Suprapubic skin (tissue), 4 donors: ENCODE measurements around the gene DYNLRB2. TPM values are rescaled to one million over a fixed set of nuclear protein-coding genes. Genes with fewer than 3 reads are reported as not detected.

ENCODE experiments used
- DNase-seq, 2 donors: peaks; one replicate each; pipeline ENCODE4 v3.0.0-alpha.2; 2019; ENCODE audit warnings: low spot score in 2 of 2
- H3K27ac ChIP-seq: fragments of 200-600 bp; sonication (generic); one replicate; pipeline ENCODE4 v1.5.1; 2019
- H3K27me3 ChIP-seq: fragments of 200-600 bp; sonication (generic); one replicate; pipeline ENCODE4 v1.5.1; 2019
- H3K36me3 ChIP-seq: fragments of 200-600 bp; sonication (generic); one replicate; pipeline ENCODE4 v1.5.1; 2019
- H3K4me1 ChIP-seq: fragments of 200-600 bp; sonication (generic); one replicate; pipeline ENCODE4 v1.5.1; 2019
- H3K4me3 ChIP-seq: fragments of 200-600 bp; sonication (generic); one replicate; pipeline ENCODE4 v1.5.1; 2019; ENCODE audit warnings: mild to moderate bottlenecking
- H3K9me3 ChIP-seq: fragments of 200-600 bp; sonication (generic); one replicate; pipeline ENCODE4 v1.5.1; 2019
- EP300 ChIP-seq: sonication (generic); formaldehyde crosslinking; IDR thresholded peaks from one replicate; pipeline ENCODE4 v1.6.1; 2017; ENCODE audit warnings: antibody characterized with exemption
- POLR2A ChIP-seq, 2 donors: fragments of 450-650 bp; IDR thresholded peaks; one replicate each; pipeline ENCODE4 v1.6.1; 2017; ENCODE audit warnings: antibody characterized with exemption in 2 of 2, mild to moderate bottlenecking in 2 of 2, moderate library complexity in 2 of 2
- POLR2AphosphoS5 ChIP-seq, 3 donors: sonication (generic); formaldehyde crosslinking; IDR thresholded peaks; one replicate each; pipeline ENCODE4 v1.6.1; 2017; ENCODE audit warnings: antibody characterized with exemption in 3 of 3
- WGBS: methylation state at CpG from one replicate; pipeline ENCODE4 v1.1.5; 2018; 5-methylcytosine and 5-hydroxymethylcytosine counted together
- total RNA-seq, 4 donors: library from RNA; depleted of rRNA; stranded (reverse); fragments of >200 nt; gene quantifications; one replicate each; pipeline ENCODE4 v1.1.0, GENCODE V29; 2016
- TF ChIP-seq, protein P1 (sequence below), 2 donors: fragments of 200-600 bp in 1 of 2; fragments of 450-650 bp in 1 of 2; sonication (generic) in 1 of 2; IDR thresholded peaks; one replicate each; pipeline ENCODE4 v1.5.1; 2016 to 2019; ENCODE audit warnings: antibody characterized with exemption in 2 of 2, mild to moderate bottlenecking in 1 of 2, moderate library complexity in 1 of 2

The DYNLRB2 gene
- total RNA-seq, 4 donors from 2014 or later = 2.4 to 5.4 (median 3.8) TPM

DNA sequence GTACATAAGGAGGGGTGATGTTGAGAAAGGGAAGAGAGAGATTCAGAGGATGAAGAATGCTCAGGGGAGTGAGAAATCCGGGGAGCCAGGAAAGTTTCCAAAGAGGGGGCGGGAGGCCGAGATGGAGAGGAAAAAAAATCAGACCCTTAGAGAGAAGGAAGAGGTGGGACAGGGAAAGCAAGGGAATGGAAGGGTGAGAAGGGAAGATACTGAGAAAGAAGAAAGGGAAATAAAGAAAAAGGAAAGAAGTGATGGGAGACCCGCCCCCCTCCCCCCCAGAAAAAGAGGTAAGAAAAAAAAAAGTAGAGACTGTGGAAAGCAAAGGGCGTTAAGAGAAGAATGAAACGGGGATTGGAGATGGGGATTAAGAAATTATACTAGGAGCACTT lies 507 bp downstream of the DYNLRB2 start:
- H3K4me1 ChIP-seq = peaks cover 10% of the 10 kb centered on the region
- peak overlapping the region; percentile 73 for H3K4me3 ChIP-seq
- no peaks in the 10 kb centered on the region for H3K9me3 ChIP-seq
- H3K27me3 ChIP-seq = peaks cover 9% of the 10 kb centered on the region
- no peaks in the 10 kb centered on the region for H3K36me3 ChIP-seq
- peak overlapping the region; percentile 55 for H3K27ac ChIP-seq
- TF ChIP-seq POLR2A (IDR thresholded peaks at IDR 0.05) (no peak), EP300 (no peak), POLR2AphosphoS5 (IDR thresholded peaks at IDR 0.05) (no peak)
- TF ChIP-seq, protein P1, sequence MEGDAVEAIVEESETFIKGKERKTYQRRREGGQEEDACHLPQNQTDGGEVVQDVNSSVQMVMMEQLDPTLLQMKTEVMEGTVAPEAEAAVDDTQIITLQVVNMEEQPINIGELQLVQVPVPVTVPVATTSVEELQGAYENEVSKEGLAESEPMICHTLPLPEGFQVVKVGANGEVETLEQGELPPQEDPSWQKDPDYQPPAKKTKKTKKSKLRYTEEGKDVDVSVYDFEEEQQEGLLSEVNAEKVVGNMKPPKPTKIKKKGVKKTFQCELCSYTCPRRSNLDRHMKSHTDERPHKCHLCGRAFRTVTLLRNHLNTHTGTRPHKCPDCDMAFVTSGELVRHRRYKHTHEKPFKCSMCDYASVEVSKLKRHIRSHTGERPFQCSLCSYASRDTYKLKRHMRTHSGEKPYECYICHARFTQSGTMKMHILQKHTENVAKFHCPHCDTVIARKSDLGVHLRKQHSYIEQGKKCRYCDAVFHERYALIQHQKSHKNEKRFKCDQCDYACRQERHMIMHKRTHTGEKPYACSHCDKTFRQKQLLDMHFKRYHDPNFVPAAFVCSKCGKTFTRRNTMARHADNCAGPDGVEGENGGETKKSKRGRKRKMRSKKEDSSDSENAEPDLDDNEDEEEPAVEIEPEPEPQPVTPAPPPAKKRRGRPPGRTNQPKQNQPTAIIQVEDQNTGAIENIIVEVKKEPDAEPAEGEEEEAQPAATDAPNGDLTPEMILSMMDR (IDR thresholded peaks at IDR 0.05) = no peak
- 26% methylated on average over 6 of the region's 6 CpGs for WGBS
- no peak for DNase-seq

DNA sequence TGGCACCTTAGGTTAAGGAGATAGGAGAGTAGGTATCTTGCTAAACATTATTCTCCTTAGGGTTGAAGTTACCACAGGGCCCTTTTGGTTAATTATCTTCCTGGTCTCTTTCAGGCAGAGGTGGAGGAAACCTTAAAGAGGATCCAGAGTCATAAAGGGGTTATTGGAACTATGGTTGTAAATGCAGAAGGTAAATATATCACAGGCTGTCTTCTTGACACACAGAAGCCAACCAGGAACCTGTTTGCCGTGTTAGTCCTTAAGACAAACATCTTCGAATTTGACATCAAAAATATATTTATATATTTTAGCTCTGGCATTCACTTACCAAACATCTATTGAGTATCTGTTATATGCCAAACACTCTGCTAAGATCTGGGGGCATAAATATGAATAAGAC lies 2.4 kb downstream of the DYNLRB2 start:
- no peak overlapping the region for H3K4me3 ChIP-seq
- WGBS = 77% methylated on average over 2 of the region's 2 CpGs
- H3K27me3 ChIP-seq = peaks cover 2% of the 10 kb centered on the region
- no peak for DNase-seq
- H3K9me3 ChIP-seq = no peaks in the 10 kb centered on the region
- no peak overlapping the region for H3K27ac ChIP-seq
- H3K36me3 ChIP-seq = no peaks in the 10 kb centered on the region
- H3K4me1 ChIP-seq = peaks cover 10% of the 10 kb centered on the region
- TF ChIP-seq EP300 (no peak), POLR2AphosphoS5 (IDR thresholded peaks at IDR 0.05) (no peak), POLR2A (IDR thresholded peaks at IDR 0.05) (no peak)
- TF ChIP-seq, protein P1 (IDR thresholded peaks at IDR 0.05) = no peak

DNA sequence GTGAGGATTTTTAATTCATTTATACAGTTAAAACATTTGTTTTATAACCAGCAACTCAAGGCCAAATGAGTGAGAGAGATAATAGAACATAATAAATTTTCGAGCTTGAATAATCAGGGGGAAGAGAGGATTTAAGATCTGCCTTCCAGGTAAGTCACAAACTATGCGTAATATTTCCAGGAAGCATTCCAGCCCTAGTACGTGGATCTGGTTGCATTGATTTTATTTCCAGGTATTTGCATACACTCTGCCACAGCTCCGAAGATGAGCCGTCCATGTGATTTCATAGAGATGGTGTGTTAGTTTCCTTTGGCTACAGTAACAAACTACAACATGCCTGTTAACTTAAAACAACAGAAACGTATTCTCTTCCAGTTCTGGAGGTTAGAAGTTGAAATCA lies 3.5 kb downstream of the DYNLRB2 start:
- WGBS = 58% methylated on average over 6 of the region's 6 CpGs
- Histone ChIP-seq H3K36me3 (no peaks in the 10 kb centered on the region), H3K27ac (no peak overlapping the region), H3K9me3 (no peaks in the 10 kb centered on the region), H3K27me3 (no peaks in the 10 kb centered on the region), H3K4me1 (peaks cover 10% of the 10 kb centered on the region), H3K4me3 (no peak overlapping the region)
- DNase-seq = no peak
- TF ChIP-seq EP300 = no peak
- TF ChIP-seq, protein P1 (IDR thresholded peaks at IDR 0.05) = no peak
- no peak for TF ChIP-seq POLR2AphosphoS5 (IDR thresholded peaks at IDR 0.05)
- TF ChIP-seq POLR2A (IDR thresholded peaks at IDR 0.05) = no peak

DNA sequence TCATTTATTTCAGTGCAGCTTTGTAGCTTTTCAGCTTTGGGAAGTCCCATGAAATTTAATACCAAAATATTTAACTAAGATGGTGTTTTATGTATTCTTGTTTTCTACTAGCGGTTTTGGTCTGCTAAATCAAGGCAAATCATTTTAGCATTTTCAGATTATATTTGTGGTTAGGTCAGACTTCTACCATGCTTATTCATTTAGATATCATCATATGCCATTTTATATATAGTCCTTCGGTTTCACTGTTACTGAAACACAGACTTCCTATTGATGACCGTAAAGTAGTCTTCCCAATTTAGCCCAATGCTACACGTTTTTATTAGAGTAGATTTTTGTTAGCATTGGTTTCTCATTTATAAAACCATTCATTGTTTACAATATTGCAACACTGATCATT lies 5.5 kb downstream of the DYNLRB2 start:
- 80% methylated on average over 4 of the region's 4 CpGs for WGBS
- no peak for DNase-seq
- Histone ChIP-seq H3K27me3 (no peaks in the 10 kb centered on the region), H3K27ac (no peak overlapping the region), H3K4me3 (no peak overlapping the region), H3K9me3 (no peaks in the 10 kb centered on the region), H3K36me3 (no peaks in the 10 kb centered on the region), H3K4me1 (peaks cover 2% of the 10 kb centered on the region)
- TF ChIP-seq EP300 (no peak), POLR2AphosphoS5 (IDR thresholded peaks at IDR 0.05) (no peak), POLR2A (IDR thresholded peaks at IDR 0.05) (no peak)
- TF ChIP-seq, protein P1 (IDR thresholded peaks at IDR 0.05) = no peak

DNA sequence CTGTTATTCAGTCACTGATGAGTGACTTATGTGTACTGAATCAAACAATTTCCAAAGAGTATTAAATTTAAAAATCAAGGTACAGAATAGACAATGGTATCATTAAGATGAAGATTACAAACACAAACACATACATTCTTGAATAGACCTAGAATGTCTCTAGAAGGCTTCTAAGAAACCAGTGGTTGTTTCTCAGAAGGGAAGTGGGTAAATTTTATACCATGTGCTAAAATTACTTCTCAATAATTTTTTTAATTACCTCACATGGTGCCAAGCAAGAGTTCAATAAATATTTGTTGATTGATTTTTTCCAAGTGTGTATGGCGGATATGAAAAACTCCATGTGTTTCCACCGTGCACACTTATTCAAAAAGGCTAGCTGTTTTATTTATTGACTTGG lies 6.4 kb downstream of the DYNLRB2 start:
- TF ChIP-seq, protein P1 (IDR thresholded peaks at IDR 0.05) = no peak
- TF ChIP-seq EP300 (no peak), POLR2AphosphoS5 (IDR thresholded peaks at IDR 0.05) (no peak), POLR2A (IDR thresholded peaks at IDR 0.05) (no peak)
- H3K27me3 ChIP-seq = no peaks in the 10 kb centered on the region
- H3K9me3 ChIP-seq = no peaks in the 10 kb centered on the region
- H3K27ac ChIP-seq = no peak overlapping the region
- DNase-seq = no peak
- H3K36me3 ChIP-seq = no peaks in the 10 kb centered on the region
- H3K4me3 ChIP-seq = no peak overlapping the region
- WGBS = 71% methylated on average over 2 of the region's 2 CpGs
- H3K4me1 ChIP-seq = no peaks in the 10 kb centered on the region
